Sigmoid colon (tissue), 7 donors: ENCODE data around the gene POLR3GL. TPM values are rescaled to one million over a fixed set of nuclear protein-coding genes. Genes with fewer than 3 reads are reported as not detected.

ENCODE experiments used
- DNase-seq: peaks from one replicate; pipeline ENCODE4 v3.0.0-alpha.2; 2019
- H3K27ac ChIP-seq, 4 donors: fragments of 200-600 bp; sonication (generic); one replicate each; pipeline ENCODE4 v1.5.1; 2016 to 2019; ENCODE audit warnings: mild to moderate bottlenecking in 1 of 4
- H3K27me3 ChIP-seq, 3 donors: fragments of 200-600 bp; sonication (generic); one replicate each; pipeline ENCODE4 v1.5.1; 2019; ENCODE audit warnings: mild to moderate bottlenecking in 1 of 3
- H3K36me3 ChIP-seq, 4 donors: fragments of 200-600 bp; sonication (generic); one replicate each; pipeline ENCODE4 v1.5.1; 2016 to 2019
- H3K4me1 ChIP-seq, 4 donors: fragments of 200-600 bp; sonication (generic); one replicate each; pipeline ENCODE4 v1.5.1; 2017 to 2019
- H3K4me3 ChIP-seq, 4 donors: fragments of 200-600 bp; sonication (generic); one replicate each; pipeline ENCODE4 v1.5.1; 2017 to 2019; ENCODE audit warnings: mild to moderate bottlenecking in 2 of 4, moderate library complexity in 1 of 4
- H3K9me3 ChIP-seq, 4 donors: fragments of 200-600 bp in 3 of 4; sonication (generic) in 3 of 4; one replicate each; pipeline versions ENCODE4 v1.5.1 to v1.6.1; 2013 to 2019
- EP300 ChIP-seq, 4 donors: sonication (generic); formaldehyde crosslinking; IDR thresholded peaks; one replicate each; pipeline ENCODE4 v1.6.1; 2017; ENCODE audit warnings: antibody characterized with exemption in 4 of 4
- POLR2A ChIP-seq, 2 donors: fragments of 450-650 bp; IDR thresholded peaks; one replicate each; pipeline ENCODE4 v1.6.1; 2016; ENCODE audit warnings: antibody characterized with exemption in 2 of 2, mild to moderate bottlenecking in 2 of 2, moderate library complexity in 2 of 2
- POLR2AphosphoS5 ChIP-seq, 4 donors: sonication (generic); formaldehyde crosslinking; IDR thresholded peaks; one replicate each; pipeline ENCODE4 v1.6.1; 2017; ENCODE audit warnings: antibody characterized with exemption in 4 of 4
- WGBS, 2 donors: extraction: QIAGEN DNeasy Blood & Tissue Kit; methylation state at CpG; one replicate each; pipeline ENCODE4 v1.1.7; 2013; 5-methylcytosine and 5-hydroxymethylcytosine counted together
- intact Hi-C: fragments of 100-400 bp; cut with DNase I; formaldehyde crosslinking; loops from one replicate; pipeline ENCODE4 v1.15.1; 2023
- polyA plus RNA-seq, 3 donors: library from polyadenylated mRNA; stranded (reverse); fragments of 200-250 nt; gene quantifications; one replicate each; pipeline ENCODE4 v1.2.3, GENCODE V29; 2013
- total RNA-seq, 4 donors: library from RNA; depleted of rRNA; stranded (reverse); fragments of >200 nt; gene quantifications; one replicate each; pipeline ENCODE4 v1.1.0, GENCODE V29; 2016
- TF ChIP-seq, protein P1 (sequence below), 4 experiments: fragments of 450-650 bp in 3 of 4; fragments of 200-600 bp in 1 of 4; IDR thresholded peaks; one replicate each; pipeline ENCODE4 v1.5.1; 2016 to 2019; ENCODE audit warnings: antibody characterized with exemption in 4 of 4, mild to moderate bottlenecking in 3 of 4, moderate library complexity in 2 of 4
- donor health status: healthy with polysubstance abuse.
- donor health status: Bipolar disorder and iron deficiency.
- donor health status: healthy.

The POLR3GL gene
- total and polyA plus RNA-seq, 7 donors = 23.1 to 47.4 (median 32.8) TPM

DNA sequence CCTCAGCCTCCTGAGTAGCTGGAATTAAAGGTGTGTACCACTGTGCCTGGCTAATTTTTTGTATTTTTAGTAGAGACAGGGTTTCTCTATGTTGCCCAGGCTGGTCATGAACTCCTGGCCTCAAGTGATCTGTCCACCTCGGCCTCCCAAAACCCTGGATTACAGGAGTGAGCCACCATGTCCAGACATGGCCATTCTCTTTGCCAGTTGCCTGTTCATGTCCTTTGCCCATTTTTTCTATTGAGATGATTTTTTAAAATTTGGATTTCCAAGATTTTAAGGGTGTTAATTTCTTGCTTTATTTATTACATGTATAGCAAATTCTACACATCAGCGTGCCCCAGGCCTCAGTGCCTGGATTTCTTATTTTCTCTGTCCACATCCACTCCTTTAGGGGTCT is 2.8 kb downstream of the POLR3GL start:
- Histone ChIP-seq H3K27me3 (no peaks in the 10 kb centered on the region), H3K36me3 (no peaks in the 10 kb centered on the region), H3K9me3 (no peaks in the 10 kb centered on the region), H3K4me1 (peaks cover 0 to 29% (median 25%) of the 10 kb centered on the region in 4 donors), H3K27ac (no peak overlapping the region), H3K4me3 (no peak overlapping the region)
- WGBS, 2 donors = 98% methylated on average over 2 of the region's 2 CpGs
- TF ChIP-seq, protein P1, sequence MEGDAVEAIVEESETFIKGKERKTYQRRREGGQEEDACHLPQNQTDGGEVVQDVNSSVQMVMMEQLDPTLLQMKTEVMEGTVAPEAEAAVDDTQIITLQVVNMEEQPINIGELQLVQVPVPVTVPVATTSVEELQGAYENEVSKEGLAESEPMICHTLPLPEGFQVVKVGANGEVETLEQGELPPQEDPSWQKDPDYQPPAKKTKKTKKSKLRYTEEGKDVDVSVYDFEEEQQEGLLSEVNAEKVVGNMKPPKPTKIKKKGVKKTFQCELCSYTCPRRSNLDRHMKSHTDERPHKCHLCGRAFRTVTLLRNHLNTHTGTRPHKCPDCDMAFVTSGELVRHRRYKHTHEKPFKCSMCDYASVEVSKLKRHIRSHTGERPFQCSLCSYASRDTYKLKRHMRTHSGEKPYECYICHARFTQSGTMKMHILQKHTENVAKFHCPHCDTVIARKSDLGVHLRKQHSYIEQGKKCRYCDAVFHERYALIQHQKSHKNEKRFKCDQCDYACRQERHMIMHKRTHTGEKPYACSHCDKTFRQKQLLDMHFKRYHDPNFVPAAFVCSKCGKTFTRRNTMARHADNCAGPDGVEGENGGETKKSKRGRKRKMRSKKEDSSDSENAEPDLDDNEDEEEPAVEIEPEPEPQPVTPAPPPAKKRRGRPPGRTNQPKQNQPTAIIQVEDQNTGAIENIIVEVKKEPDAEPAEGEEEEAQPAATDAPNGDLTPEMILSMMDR (IDR thresholded peaks at IDR 0.05) = no peak
- TF ChIP-seq EP300 (IDR thresholded peaks at IDR 0.05) (no peak), POLR2A (IDR thresholded peaks at IDR 0.05) (no peak), POLR2AphosphoS5 (IDR thresholded peaks at IDR 0.05) (no peak)
- no peak for DNase-seq
- intact Hi-C loops = no loop called here

DNA sequence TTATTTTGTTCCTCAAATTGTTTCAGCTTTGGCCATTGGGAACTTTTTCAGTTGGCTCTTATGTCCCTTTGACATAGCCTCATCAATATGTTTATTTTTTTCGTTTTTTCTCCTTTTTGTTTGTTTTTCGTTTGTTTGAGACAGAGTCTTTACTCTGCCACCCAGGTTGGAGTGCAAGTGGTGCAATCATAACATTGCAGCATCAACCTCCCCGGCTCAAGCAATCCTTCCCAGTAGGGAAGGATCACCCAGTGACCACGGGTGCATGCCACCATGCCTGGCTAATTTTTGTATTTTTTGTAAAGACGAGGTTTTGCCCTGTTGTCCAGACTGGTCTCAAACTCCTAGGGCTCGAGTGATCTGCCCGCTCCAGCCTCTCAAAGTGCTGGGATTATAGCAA is 8.1 kb downstream of the POLR3GL start:
- H3K4me3 ChIP-seq = no peak overlapping the region
- peaks cover 0 to 5% (median 5%) of the 10 kb centered on the region in 4 donors for H3K4me1 ChIP-seq
- DNase-seq = no peak
- no peaks in the 10 kb centered on the region for H3K27me3 ChIP-seq
- TF ChIP-seq, protein P1 (IDR thresholded peaks at IDR 0.05) = no peak
- TF ChIP-seq EP300 (IDR thresholded peaks at IDR 0.05) (no peak), POLR2AphosphoS5 (IDR thresholded peaks at IDR 0.05) (no peak), POLR2A (IDR thresholded peaks at IDR 0.05) (no peak)
- WGBS, 2 donors = 81 to 84% methylated on average over 7 of the region's 7 CpGs
- no peak overlapping the region for H3K27ac ChIP-seq
- no peaks in the 10 kb centered on the region for H3K9me3 ChIP-seq
- peaks cover 0 to 5% (median 0%) of the 10 kb centered on the region in 4 donors for H3K36me3 ChIP-seq
- intact Hi-C loops = no loop called here

DNA sequence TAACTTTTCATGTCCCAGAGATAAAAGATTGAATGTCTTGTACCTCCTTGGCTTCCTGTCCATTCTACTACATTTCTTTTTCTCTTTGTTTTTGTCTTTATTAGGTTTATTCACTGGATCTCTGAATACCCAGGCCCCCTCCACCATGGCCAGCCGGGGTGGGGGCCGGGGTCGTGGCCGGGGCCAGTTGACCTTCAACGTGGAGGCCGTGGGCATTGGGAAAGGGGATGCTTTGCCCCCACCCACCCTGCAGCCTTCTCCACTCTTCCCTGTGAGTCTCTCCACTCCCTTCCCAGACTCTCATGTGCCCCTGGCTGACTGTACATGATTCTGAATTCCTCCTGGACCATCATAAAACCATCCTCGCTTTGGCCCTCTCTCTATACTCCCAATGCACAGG is 10.2 kb downstream of the POLR3GL start:
- no peak overlapping the region for H3K4me3 ChIP-seq
- H3K36me3 ChIP-seq = peaks cover 0 to 5% (median 0%) of the 10 kb centered on the region in 4 donors
- no peaks in the 10 kb centered on the region for H3K27me3 ChIP-seq
- no peak overlapping the region for H3K27ac ChIP-seq
- 84 to 87% methylated on average over 7 of the region's 7 CpGs for WGBS, 2 donors
- TF ChIP-seq, protein P1 (IDR thresholded peaks at IDR 0.05) = no peak
- TF ChIP-seq POLR2A (IDR thresholded peaks at IDR 0.05) (no peak), EP300 (IDR thresholded peaks at IDR 0.05) (no peak), POLR2AphosphoS5 (IDR thresholded peaks at IDR 0.05) (no peak)
- H3K4me1 ChIP-seq = peaks cover 0 to 24% (median 23%) of the 10 kb centered on the region in 4 donors
- H3K9me3 ChIP-seq = no peaks in the 10 kb centered on the region
- intact Hi-C loops = no loop called here
- DNase-seq = no peak

DNA sequence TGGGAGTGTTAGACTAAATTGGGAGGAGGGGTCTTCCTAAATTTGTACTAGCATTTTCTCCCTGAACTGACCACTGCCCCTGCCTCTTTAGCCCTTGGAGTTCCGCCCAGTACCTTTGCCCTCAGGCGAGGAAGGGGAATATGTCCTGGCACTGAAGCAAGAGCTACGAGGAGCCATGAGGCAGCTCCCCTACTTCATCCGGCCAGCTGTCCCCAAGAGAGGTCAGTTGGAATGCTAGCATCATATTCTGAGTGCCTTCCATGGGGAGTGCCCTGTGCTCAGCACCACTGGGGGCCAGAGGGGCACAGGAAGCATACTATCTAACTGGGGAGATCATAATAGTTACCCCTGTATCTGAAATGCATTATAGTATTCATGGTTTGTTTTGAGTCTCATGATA is 10.7 kb downstream of the POLR3GL start:
- H3K36me3 ChIP-seq = peaks cover 0 to 5% (median 0%) of the 10 kb centered on the region in 4 donors
- H3K27me3 ChIP-seq = no peaks in the 10 kb centered on the region
- DNase-seq = no peak
- intact Hi-C loops = no loop called here
- TF ChIP-seq POLR2A (IDR thresholded peaks at IDR 0.05) (no peak), EP300 (IDR thresholded peaks at IDR 0.05) (no peak), POLR2AphosphoS5 (IDR thresholded peaks at IDR 0.05) (no peak)
- TF ChIP-seq, protein P1 (IDR thresholded peaks at IDR 0.05) = no peak
- H3K9me3 ChIP-seq = no peaks in the 10 kb centered on the region
- H3K27ac ChIP-seq = no peak overlapping the region
- H3K4me3 ChIP-seq = no peak overlapping the region
- H3K4me1 ChIP-seq = peaks cover 0 to 29% (median 28%) of the 10 kb centered on the region in 4 donors
- WGBS, 2 donors = 82 to 87% methylated on average over 4 of the region's 4 CpGs

DNA sequence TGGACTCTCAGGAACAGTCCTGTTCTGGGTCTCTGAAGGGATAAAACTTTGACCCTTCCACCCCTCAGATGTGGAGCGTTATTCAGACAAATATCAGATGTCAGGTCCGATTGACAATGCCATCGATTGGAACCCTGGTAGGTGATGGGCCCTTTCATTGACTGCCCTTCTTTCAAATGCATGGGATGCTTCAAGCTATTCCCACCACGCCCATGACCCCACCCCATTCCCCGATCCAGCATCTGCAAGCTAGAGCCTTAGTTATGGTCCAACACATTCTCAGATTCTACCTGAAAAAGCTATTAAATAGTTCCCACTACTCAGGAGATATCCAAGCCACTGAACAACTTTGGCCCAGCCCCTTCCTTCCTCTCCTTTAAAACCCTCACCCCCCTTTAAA is 12.5 kb downstream of the POLR3GL start:
- Histone ChIP-seq H3K4me3 (no peak overlapping the region), H3K36me3 (peaks cover 0 to 5% (median 0%) of the 10 kb centered on the region in 4 donors), H3K27me3 (no peaks in the 10 kb centered on the region), H3K27ac (peak overlapping the region; percentile 92 to 96 (median 94)), H3K4me1 (peaks cover 0 to 47% (median 46%) of the 10 kb centered on the region in 4 donors), H3K9me3 (no peaks in the 10 kb centered on the region)
- TF ChIP-seq EP300 (IDR thresholded peaks at IDR 0.05) = no peak
- no peak for TF ChIP-seq POLR2A (IDR thresholded peaks at IDR 0.05)
- TF ChIP-seq, protein P1 (IDR thresholded peaks at IDR 0.05) = no peak
- no peak for TF ChIP-seq POLR2AphosphoS5 (IDR thresholded peaks at IDR 0.05)
- DNase-seq = no peak
- 79 to 87% methylated on average over 5 of the region's 5 CpGs for WGBS, 2 donors
- intact Hi-C loops = loop anchor here (1.0 kb wide), 2 partner anchors 30 to 36 kb away; no protein-coding TSS in a partner anchor
